ENCODE measurements around the gene PPP1R14B.

GRCh38 chr11:64245401-64245796, 1.3 kb downstream of the PPP1R14B start:
- TF ChIP-seq CTCF (IDR thresholded peaks at IDR 0.05) (no peak), POLR2A (IDR thresholded peaks at IDR 0.05) (no peak)

Data from Peyer's patch (tissue), 4 donors.